Transverse colon (tissue), 4 donors: ENCODE measurements around the gene INKA2. TPM values are rescaled to one million over a fixed set of nuclear protein-coding genes. Genes with fewer than 3 reads are reported as not detected.

Source experiments
- DNase-seq: peaks from one replicate; pipeline ENCODE4 v3.0.0-alpha.2; 2019
- H3K27ac ChIP-seq, 4 donors: fragments of 200-600 bp; sonication (generic); 2 replicates each; pipeline ENCODE4 v1.5.1; 2016 to 2018; ENCODE audit warnings: inconsistent platforms in 4 of 4
- H3K27me3 ChIP-seq: fragments of 200-600 bp; sonication (generic); 2 replicates; pipeline ENCODE4 v1.5.1; 2017; ENCODE audit warnings: inconsistent platforms
- H3K36me3 ChIP-seq, 4 donors: fragments of 200-600 bp; sonication (generic); 2 replicates each; pipeline ENCODE4 v1.5.1; 2017 to 2019; ENCODE audit warnings: inconsistent platforms in 4 of 4
- H3K4me1 ChIP-seq, 4 donors: fragments of 200-600 bp; sonication (generic); 2 replicates each; pipeline ENCODE4 v1.5.1; 2017 to 2020; ENCODE audit warnings: inconsistent platforms in 4 of 4
- H3K4me3 ChIP-seq, 4 donors: fragments of 200-600 bp; sonication (generic); 1 replicate in 1 of 4; 2 replicates in 3 of 4; pipeline versions ENCODE4 v1.5.1 to v1.6.1; 2017 to 2019; ENCODE audit warnings: inconsistent platforms in 4 of 4
- H3K9me3 ChIP-seq, 2 donors: fragments of 200-600 bp; sonication (generic); 2 replicates each; pipeline ENCODE4 v1.5.1; 2017 to 2019; ENCODE audit warnings: inconsistent platforms in 2 of 2
- EP300 ChIP-seq: sonication (generic); formaldehyde crosslinking; IDR thresholded peaks from one replicate; pipeline ENCODE4 v1.6.1; 2017; ENCODE audit warnings: antibody characterized with exemption, low read depth
- POLR2A ChIP-seq: fragments of 450-650 bp; IDR thresholded peaks from one replicate; pipeline ENCODE4 v1.6.1; 2016; ENCODE audit warnings: antibody characterized with exemption, mild to moderate bottlenecking, moderate library complexity
- POLR2AphosphoS5 ChIP-seq, 3 donors: sonication (generic); formaldehyde crosslinking; IDR thresholded peaks; one replicate each; pipeline ENCODE4 v1.6.1; 2016; ENCODE audit warnings: antibody characterized with exemption in 3 of 3
- WGBS, 2 donors: methylation state at CpG; one replicate each; pipeline ENCODE4 v1.1.5; 2018; ENCODE audit warnings: low coverage in 1 of 2; 5-methylcytosine and 5-hydroxymethylcytosine counted together
- in situ Hi-C, 4 donors: fragments of 200-750 bp; cut with MboI; loops; one replicate each; pipeline versions ENCODE4 v1.15.0 to v1.15.1; 2017; ENCODE audit warnings: low sequenced_read_pairs in 3 of 4, low pct_ligation_motif_present in 1 of 4, low pct_unique_long_range_greater_than_20kb in 1 of 4
- intact Hi-C: fragments of 100-400 bp; cut with DNase I; formaldehyde crosslinking; loops from one replicate; pipeline ENCODE4 v1.15.1; 2023; ENCODE audit warnings: low total_unique reads
- total RNA-seq, 4 donors: library from RNA; depleted of rRNA; stranded (reverse); fragments of >200 nt; gene quantifications; one replicate each; pipeline ENCODE4 v1.1.0, GENCODE V29; 2016
- TF ChIP-seq, protein P1 (sequence below), 5 experiments: fragments of 200-600 bp in 3 of 5; fragments of 450-650 bp in 2 of 5; sonication (generic) in 3 of 5; IDR thresholded peaks; 1 replicate in 2 of 5; 2 replicates in 3 of 5; pipeline ENCODE4 v1.5.1; 2016 to 2017; ENCODE audit warnings: antibody characterized with exemption in 5 of 5, inconsistent platforms in 3 of 5, mild to moderate bottlenecking in 2 of 5, moderate library complexity in 1 of 5

Gene INKA2
- total RNA-seq, 4 donors from 2014 or later: 1.8 to 2.7 TPM; not detected in 2

DNA sequence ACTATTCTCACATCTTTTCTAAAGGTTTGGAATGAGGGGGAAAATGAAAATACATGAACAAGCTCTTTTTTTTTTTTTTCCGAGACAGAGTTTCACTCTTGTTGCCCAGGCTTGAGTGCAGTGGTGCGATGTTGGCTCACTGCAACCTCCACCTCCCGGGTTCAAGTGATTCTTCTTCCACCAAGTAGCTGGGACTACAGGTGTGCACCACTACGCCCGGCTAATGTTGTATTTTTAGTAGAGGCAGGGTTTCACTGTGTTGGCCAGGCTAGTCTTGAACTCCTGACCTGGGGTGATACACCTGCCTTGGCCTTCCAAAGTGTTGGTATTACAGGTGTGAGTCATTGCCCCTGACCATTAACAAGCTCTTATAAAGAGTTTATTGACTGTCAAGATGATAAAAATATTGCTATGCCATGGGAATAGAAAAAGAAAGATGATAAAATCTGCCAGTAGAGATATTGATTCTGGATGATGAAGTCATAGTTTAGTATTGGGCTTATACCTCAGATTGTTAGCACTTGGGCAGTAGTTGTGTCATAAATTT lies 36.6 kb downstream of the INKA2 start:
- H3K27me3 ChIP-seq: no peaks in the 10 kb centered on the region
- no peak overlapping the region for H3K4me3 ChIP-seq
- DNase-seq: no peak
- peaks cover 0 to 4% (median 0%) of the 10 kb centered on the region in 4 donors for H3K4me1 ChIP-seq
- intact Hi-C loops: no loop called here
- in situ Hi-C loops: no loop called here
- peaks cover 0 to 62% (median 27%) of the 10 kb centered on the region in 4 donors for H3K36me3 ChIP-seq
- TF ChIP-seq, protein P1, sequence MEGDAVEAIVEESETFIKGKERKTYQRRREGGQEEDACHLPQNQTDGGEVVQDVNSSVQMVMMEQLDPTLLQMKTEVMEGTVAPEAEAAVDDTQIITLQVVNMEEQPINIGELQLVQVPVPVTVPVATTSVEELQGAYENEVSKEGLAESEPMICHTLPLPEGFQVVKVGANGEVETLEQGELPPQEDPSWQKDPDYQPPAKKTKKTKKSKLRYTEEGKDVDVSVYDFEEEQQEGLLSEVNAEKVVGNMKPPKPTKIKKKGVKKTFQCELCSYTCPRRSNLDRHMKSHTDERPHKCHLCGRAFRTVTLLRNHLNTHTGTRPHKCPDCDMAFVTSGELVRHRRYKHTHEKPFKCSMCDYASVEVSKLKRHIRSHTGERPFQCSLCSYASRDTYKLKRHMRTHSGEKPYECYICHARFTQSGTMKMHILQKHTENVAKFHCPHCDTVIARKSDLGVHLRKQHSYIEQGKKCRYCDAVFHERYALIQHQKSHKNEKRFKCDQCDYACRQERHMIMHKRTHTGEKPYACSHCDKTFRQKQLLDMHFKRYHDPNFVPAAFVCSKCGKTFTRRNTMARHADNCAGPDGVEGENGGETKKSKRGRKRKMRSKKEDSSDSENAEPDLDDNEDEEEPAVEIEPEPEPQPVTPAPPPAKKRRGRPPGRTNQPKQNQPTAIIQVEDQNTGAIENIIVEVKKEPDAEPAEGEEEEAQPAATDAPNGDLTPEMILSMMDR (IDR thresholded peaks at IDR 0.05): no peak
- no peak for TF ChIP-seq POLR2AphosphoS5 (IDR thresholded peaks at IDR 0.05)
- no peak for TF ChIP-seq POLR2A
- no peak for TF ChIP-seq EP300
- H3K27ac ChIP-seq: no peak overlapping the region
- no peaks in the 10 kb centered on the region for H3K9me3 ChIP-seq
- WGBS, 2 donors: 87 to 100% methylated on average over 1 to 5 of the region's 5 CpGs

DNA sequence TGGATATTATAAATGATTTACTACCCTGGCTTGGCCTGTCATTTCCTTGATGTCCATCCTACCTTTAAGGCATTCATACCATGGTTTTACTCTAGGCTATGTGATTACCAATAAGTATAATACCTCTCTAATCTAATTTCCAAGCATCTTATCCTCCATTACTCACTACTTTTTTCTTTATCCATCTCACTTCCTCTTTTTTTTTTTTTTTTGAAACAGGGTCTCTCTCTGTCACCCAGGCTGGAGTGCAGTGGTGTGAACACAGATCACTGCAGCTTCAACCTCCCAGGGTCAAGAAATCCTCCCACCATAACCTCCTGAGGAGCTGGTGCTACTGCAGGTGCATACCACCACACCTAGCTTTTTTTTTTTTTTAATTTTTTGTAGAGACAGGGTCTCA lies 39.9 kb downstream of the INKA2 start:
- intact Hi-C loops: no loop called here
- TF ChIP-seq POLR2A (no peak), POLR2AphosphoS5 (IDR thresholded peaks at IDR 0.05) (no peak)
- Histone ChIP-seq H3K36me3 (peaks cover 0 to 62% (median 32%) of the 10 kb centered on the region in 4 donors), H3K9me3 (no peaks in the 10 kb centered on the region), H3K4me1 (no peaks in the 10 kb centered on the region), H3K27me3 (no peaks in the 10 kb centered on the region), H3K27ac (no peak overlapping the region), H3K4me3 (no peak overlapping the region)
- in situ Hi-C loops: no loop called here
- DNase-seq: no peak

DNA sequence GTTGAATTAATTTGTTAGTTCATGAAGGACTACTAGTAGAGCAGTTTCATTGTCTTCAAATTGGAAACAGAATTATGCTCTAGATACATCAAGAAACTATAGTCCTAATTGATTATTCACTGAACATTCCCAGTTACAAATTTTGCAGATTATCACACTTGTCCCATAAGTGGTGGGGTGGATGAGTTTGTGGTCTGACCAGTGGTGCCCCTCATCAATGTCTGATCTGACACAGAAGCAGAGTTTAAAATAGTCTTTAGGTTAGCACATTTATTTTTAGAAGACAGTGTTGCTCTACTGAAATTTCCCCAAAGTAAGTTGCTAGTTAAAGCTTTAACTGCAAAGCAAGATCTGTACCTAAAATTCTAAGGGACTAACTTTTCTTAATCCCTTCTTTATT lies 42.9 kb downstream of the INKA2 start:
- no peak overlapping the region for H3K27ac ChIP-seq
- H3K27me3 ChIP-seq: no peaks in the 10 kb centered on the region
- in situ Hi-C loops (no loop called here), intact Hi-C loops (no loop called here)
- no peak for DNase-seq
- H3K4me1 ChIP-seq: peaks cover 0 to 4% (median 2%) of the 10 kb centered on the region in 4 donors
- no peak overlapping the region for H3K4me3 ChIP-seq
- H3K9me3 ChIP-seq: no peaks in the 10 kb centered on the region
- H3K36me3 ChIP-seq: peaks cover 0 to 58% (median 28%) of the 10 kb centered on the region in 4 donors
- TF ChIP-seq, protein P1 (IDR thresholded peaks at IDR 0.05): no peak
- TF ChIP-seq EP300 (no peak), POLR2AphosphoS5 (IDR thresholded peaks at IDR 0.05) (no peak), POLR2A (no peak)

DNA sequence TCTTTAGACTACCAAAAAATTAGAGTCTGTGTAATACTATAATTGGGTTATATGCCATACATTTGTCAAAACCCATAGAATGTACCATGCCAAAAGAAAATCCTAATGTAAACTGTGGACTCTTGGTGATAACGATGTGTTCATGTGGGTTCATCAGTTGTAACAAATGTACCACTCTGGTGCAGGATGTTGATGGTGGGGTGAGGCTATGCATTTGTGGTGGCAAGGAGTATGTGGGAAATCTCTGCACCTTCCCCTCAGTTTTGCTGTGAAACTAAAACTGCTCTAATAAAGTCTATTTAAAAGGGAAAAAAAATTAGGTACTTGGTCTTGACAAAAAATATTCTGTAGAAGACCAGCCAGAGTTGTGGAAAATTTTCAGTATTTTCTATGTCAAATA lies 43.4 kb downstream of the INKA2 start:
- H3K4me3 ChIP-seq: no peak overlapping the region
- peaks cover 0 to 9% (median 4%) of the 10 kb centered on the region in 4 donors for H3K4me1 ChIP-seq
- intact Hi-C loops (no loop called here), in situ Hi-C loops (no loop called here)
- TF ChIP-seq, protein P1 (IDR thresholded peaks at IDR 0.05): no peak
- TF ChIP-seq EP300 (no peak), POLR2AphosphoS5 (IDR thresholded peaks at IDR 0.05) (no peak), POLR2A (no peak)
- no peaks in the 10 kb centered on the region for H3K9me3 ChIP-seq
- DNase-seq: no peak
- H3K27me3 ChIP-seq: no peaks in the 10 kb centered on the region
- WGBS, 2 donors: 50 to 91% methylated on average over 1 of the region's 1 CpG
- peaks cover 0 to 55% (median 26%) of the 10 kb centered on the region in 4 donors for H3K36me3 ChIP-seq
- no peak overlapping the region for H3K27ac ChIP-seq

DNA sequence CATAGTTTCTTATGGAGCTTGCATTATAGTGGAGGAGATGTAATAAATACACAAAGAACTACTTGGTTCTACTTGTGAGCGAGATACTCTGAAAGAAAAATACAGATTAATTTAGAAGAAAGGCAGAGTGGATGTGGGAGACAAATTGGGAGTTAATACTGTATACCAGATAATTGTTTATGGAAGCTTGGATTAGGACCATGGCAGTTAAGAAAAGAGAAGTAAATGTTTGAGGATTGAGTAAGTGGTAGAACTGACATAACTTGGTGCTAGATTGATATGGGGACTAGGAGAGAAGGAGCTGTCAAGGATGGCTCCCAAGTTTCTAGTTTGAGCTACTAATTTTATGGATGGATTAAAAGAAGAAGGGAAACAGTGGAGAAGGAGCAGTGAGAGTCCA lies 47.3 kb downstream of the INKA2 start:
- Histone ChIP-seq H3K27me3 (no peaks in the 10 kb centered on the region), H3K4me3 (no peak overlapping the region), H3K4me1 (peaks cover 0 to 21% (median 12%) of the 10 kb centered on the region in 4 donors), H3K9me3 (no peaks in the 10 kb centered on the region), H3K36me3 (peaks cover 0 to 20% (median 6%) of the 10 kb centered on the region in 4 donors), H3K27ac (no peak overlapping the region)
- WGBS, 2 donors: 83 to 85% methylated on average over 1 of the region's 1 CpG
- intact Hi-C loops: no loop called here
- no peak for DNase-seq
- TF ChIP-seq EP300 (no peak), POLR2A (no peak)
- in situ Hi-C loops: no loop called here
